Activated CD4-positive, alpha-beta T cell treated with anti-CD3 and anti-CD28 coated beads for 4 hours (primary cell): ENCODE results near the gene GNG12.

Experiments used
- DNase-seq, 2 donors: peaks; one replicate each; pipeline ENCODE4 v3.0.0-alpha.2; 2020

The GNG12 gene

GRCh38 chr1:67780637-67781036 is 52.6 kb downstream of the GNG12 start:
- no peak for DNase-seq

- no peak for DNase-seq
These were observed 55.8 kb downstream of the GNG12 start for GRCh38 chr1:67777440-67777839.

GRCh38 chr1:67777016-67777415 is 56.3 kb downstream of the GNG12 start:
- no peak for DNase-seq

- DNase-seq = no peak
These were observed 59.8 kb downstream of the GNG12 start for GRCh38 chr1:67773462-67773861.

GRCh38 chr1:67771749-67772148 is 61.5 kb downstream of the GNG12 start:
- no peak for DNase-seq

GRCh38 chr1:67771152-67771551 is 62.1 kb downstream of the GNG12 start:
- DNase-seq = no peak

- no peak for DNase-seq
These were observed 63.5 kb downstream of the GNG12 start for GRCh38 chr1:67769633-67770256.

GRCh38 chr1:67768480-67768879 is 64.8 kb downstream of the GNG12 start:
- no peak for DNase-seq

- no peak for DNase-seq
These were observed 66.0 kb downstream of the GNG12 start for GRCh38 chr1:67767103-67767782.

GRCh38 chr1:67766141-67766978 is 66.9 kb downstream of the GNG12 start:
- DNase-seq = peak; percentile 10 to 35

- DNase-seq = no peak
These were observed 68.6 kb downstream of the GNG12 start for GRCh38 chr1:67764633-67765032.

- DNase-seq = no peak
These were observed 71.5 kb downstream of the GNG12 start for GRCh38 chr1:67761730-67762129.

- DNase-seq = no peak
These were observed 72.2 kb downstream of the GNG12 start for GRCh38 chr1:67761091-67761490.

GRCh38 chr1:67760030-67760821 is 73.0 kb downstream of the GNG12 start:
- DNase-seq = peak; percentile 62 to 69

GRCh38 chr1:67759692-67760029 is 73.6 kb downstream of the GNG12 start:
- DNase-seq = no peak

GRCh38 chr1:67759066-67759465 is 74.2 kb downstream of the GNG12 start:
- DNase-seq = no peak

GRCh38 chr1:67755619-67756018 is 77.6 kb downstream of the GNG12 start:
- no peak for DNase-seq

GRCh38 chr1:67755160-67755559 is 78.1 kb downstream of the GNG12 start:
- DNase-seq = no peak

GRCh38 chr1:67754526-67754920 is 78.7 kb downstream of the GNG12 start:
- no peak for DNase-seq

- no peak for DNase-seq
These were observed 79.3 kb downstream of the GNG12 start for GRCh38 chr1:67753776-67754525.

GRCh38 chr1:67752306-67752705 is 81.0 kb downstream of the GNG12 start:
- no peak for DNase-seq

- DNase-seq = no peak
These were observed 82.6 kb downstream of the GNG12 start for GRCh38 chr1:67750691-67751054.
